ENCODE data around the gene SF3B5. TPM values are rescaled to one million over a fixed set of nuclear protein-coding genes. Genes with fewer than 3 reads are reported as not detected.

The SF3B5 gene
- 82.9 and 84.2 TPM in 2 replicates for total RNA-seq

GRCh38 chr6:144095134-144096002 lies at the start of gene SF3B5:
SF3B5 (minus strand) TSS chr6:144095573; CDS start chr6:144095497, 76 bp downstream.

Other genes with a start within 250 kb of the SF3B5 start
- 0.26 TPM in 1 of 2 replicates, not detected in the other for gene ZC2HC1B, start 231.1 kb downstream of the SF3B5 start, total RNA-seq
- gene PLAGL1, start 87.3 kb downstream of the SF3B5 start, total RNA-seq: 51.9 and 91.6 TPM in 2 replicates
- 0.91 and 1.5 TPM in 2 replicates for gene STX11, start 54.9 kb upstream of the SF3B5 start, total RNA-seq
- gene UTRN, start 189.8 kb upstream of the SF3B5 start, total RNA-seq: 254 and 267 TPM in 2 replicates

All from articular chondrocyte of knee joint (primary cell).